Ecto neural progenitor cell (in vitro differentiated cells): ENCODE measurements around the gene MARCHF10.
A peak's percentile ranks its signal among the peaks of the same experiment; 100 is the strongest.

ENCODE experiments used
- DNase-seq: peaks from one replicate; pipeline ENCODE4 v3.0.0-alpha.2; 2018; ENCODE audit warnings: low spot score

The MARCHF10 gene

DNA sequence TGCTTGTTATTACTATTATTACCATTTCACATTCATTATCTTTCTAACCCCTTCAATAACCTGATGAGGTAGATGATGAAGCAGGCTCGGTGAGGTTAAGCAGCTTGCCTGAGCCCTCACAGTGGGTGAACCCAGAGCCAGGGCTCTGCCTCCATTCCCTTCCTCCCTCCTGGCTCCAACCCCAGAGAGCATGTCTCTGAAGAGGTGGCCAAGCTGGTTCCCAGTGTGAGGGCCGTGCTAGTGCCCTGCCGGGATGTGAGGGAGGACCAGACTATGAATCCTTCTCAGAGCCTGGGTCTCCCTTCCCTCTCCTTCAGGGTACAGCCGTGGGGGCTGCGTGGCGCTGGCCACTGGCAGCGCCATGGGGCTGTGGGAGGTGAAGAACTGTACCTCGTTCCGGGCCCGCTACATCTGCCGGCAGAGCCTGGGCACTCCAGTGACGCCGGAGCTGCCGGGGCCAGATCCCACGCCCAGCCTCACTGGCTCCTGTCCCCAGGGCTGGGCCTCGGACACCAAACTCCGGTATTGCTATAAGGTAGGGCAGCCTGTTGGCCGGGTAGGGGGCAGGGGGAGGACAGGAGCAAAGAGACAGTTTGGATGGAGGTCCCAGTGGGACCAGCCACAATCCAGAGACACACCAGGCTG is 131.0 kb downstream of the MARCHF10 start:
- DNase-seq: no peak

DNA sequence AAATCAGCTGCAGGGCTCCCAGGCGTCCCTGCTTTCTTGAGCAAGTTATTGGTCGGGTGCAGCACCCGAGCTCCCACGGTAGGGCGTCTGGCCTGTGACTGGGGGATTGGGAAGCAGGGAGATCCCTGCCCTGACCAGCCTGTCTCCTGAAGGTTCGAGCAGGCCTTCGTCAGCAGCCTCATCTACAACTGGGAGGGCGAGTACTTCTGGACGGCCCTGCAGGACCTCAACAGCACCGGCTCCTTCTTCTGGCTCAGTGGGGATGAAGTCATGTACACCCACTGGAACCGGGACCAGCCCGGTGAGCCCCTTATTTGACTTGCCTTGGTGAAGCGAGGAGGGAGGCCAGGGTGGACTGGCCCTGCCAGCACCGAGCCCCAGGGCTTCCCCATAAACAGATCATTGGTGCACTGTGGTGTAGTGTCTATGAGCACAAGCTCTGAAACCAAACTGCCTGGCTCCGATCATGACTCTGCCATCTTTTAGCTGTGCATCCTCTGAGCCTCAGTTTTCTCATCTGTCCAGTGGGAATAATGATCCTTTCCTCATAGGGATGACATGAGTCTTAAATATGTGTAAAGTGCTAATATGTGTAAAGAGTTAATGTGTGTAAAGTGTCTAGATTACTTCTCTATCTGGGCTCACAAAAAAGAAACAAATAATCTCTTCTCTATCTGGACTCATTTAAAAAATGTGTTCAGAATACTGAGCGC is 131.7 kb downstream of the MARCHF10 start:
- no peak for DNase-seq

DNA sequence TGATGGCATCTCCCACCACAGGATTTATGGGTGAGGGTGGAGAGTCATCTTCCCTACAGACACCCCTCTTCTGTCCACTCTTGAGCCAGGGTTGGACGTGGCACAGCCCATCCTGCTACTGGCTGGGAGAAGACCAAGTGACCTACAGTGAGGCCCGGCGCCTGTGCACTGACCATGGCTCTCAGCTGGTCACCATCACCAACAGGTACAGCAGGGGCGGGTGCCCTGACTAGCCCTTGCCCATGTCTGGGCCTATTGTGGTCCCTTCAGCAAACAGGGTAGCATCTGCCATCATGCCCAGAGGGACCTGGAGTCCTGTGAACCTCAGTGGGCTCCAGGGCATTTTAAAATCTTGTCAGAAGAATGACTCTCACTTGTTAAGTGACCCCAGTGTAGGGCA is 132.4 kb downstream of the MARCHF10 start:
- no peak for DNase-seq

DNA sequence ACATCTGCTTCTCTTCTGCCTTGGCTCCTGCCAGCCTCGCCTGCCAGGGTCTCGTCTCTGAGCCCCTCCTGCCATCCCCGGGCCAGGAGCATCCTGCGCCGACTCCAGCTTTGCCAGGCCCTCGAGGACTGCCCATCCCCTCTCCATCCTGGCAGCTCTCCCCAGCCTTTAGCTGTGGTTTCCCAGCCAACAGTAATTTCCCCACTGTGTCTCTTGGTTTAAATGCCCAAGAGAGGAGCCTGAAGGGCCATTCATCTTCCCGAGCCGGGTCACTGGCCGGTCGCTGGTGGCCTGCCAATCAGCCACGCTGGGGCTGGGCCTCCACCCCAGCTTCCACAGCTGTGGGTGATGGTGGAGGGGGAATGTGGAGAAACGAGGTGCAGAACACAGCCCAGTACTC is 132.9 kb downstream of the MARCHF10 start:
- DNase-seq: no peak

DNA sequence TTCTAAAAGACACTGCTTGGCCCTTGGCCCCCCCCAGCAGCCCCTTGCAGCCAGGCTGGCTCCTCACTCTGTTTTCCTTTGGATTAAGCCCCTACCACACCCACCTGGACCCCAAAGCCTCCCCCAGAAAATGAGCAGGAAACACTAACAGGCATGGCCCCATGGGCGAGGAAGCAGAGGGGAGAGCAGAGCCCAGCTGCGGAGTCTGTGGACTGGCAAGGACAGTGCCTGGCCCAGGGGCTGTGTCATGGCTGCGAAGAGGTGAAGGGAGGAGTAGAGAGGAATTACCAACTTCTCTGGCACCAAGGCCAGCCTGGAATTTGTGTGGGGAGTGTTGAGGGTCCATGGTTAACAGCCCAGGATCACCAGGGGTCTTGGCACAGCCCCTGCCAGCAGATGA is 133.3 kb downstream of the MARCHF10 start:
- no peak for DNase-seq

DNA sequence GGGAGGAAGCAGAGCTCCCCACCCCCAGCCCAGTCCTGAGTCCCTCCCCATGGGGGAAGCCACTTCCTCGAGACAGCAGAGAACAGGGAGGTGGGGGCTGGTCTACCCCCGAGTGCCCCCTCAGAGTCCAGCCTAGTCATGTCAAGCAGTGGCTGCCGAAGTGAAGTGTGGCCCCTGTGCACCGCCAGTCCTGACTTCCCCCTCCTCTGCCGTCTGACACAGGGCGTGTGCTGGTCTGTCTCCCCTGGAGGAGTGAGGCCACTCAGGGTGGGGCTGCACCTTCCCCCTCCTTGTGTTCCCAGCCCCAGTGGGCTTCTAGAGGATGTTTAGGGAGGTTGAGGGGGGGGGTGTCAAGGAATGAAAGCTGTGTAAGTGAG is 133.8 kb downstream of the MARCHF10 start:
- no peak for DNase-seq

DNA sequence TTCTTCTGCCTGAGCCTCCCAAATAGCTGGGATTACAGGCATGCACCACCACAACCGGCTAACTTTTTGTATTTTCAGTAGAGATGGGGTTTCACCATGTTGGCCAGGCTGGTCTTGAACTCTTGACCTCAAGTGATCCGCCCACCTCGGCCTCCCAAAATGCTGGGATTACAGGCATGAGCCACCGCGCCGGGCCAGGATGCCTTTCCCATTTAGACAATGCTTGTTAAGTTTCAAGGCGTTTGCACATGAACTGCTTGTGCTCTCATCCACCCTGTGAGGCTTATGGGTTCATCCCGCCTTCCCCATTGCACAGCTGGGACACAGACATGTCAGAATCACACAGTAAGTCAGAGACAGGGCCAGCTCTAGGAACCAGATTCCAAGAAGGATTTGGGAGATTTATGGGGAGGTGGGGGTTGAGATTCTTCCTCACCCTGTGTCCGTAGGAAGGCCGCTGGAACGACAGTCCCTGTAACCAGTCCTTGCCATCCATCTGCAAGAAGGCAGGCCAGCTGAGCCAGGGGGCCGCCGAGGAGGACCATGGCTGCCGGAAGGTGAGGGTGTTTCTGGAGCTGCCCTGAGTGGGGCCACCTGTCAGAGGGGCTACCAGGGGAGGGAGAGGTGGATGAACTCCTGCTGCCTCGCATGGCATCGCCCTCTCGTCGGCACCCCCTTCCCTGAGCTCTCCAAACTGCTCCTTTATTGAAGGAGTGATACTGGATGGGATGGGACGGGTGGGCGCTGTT is 134.3 kb downstream of the MARCHF10 start:
- no peak for DNase-seq

DNA sequence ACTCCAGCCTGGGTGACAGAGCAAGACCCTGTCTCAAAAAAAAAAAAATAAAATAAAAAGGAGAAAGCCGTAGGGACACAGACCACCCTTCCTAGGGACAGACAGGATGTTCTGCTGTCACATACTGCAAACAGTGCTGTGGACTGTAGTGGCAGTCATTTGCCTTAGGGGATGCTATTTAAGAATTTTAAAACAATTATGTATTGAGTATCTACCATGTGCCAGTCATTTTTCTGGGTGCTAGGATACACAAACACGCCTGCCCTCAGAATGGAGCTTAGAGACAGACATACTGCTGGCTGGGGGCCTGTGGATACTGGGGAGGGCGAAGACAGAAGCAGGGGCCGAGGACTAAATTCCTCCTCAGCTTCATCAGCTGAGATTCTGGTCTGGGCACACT is 135.2 kb downstream of the MARCHF10 start:
- no peak for DNase-seq

DNA sequence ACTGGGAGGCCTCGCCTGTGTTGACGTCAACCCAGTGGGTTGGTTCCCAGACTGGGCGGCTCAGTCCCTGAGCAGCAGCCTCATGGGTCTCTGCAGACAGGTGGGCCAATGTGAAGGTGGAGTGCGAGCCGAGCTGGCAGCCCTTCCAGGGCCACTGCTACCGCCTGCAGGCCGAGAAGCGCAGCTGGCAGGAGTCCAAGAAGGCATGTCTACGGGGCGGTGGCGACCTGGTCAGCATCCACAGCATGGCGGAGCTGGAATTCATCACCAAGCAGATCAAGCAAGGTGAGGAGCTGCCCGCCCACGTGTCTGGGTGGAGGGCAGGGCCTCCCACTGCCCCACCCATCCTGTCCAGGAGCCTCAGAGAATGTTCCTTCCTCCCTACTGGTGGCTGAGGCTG is 136.6 kb downstream of the MARCHF10 start:
- DNase-seq: no peak

DNA sequence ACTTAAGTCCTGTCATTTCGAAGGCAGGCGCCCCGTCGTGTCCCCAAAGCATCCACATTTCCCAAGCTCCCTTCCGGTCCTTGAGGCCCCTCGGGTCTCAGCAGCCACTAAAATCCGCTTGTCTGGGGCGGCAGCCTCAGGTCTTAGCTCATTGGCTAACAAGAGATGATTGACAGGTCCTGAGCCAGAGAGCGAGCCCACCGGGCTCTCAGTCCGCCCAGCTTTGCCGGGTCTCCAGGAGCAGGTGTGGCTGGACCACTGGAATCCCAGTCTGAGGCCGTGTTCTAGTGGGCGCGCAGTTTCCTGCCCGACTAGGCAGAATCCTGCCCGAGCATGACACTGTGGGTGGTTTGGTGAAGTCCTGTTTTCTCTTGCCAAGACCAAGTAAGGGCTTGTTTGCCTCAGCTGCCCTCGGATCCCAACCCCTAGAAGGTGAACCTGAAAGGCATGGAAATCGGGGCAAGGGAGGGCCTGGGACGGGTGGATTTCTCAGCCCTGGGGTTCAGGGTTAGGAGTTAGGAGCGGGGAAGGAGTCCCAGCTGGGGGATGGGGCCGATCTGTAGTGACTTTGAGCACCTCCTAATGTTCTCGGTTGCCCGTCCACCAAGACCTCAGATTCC is 137.8 kb downstream of the MARCHF10 start:
- peak; percentile 78 for DNase-seq

DNA sequence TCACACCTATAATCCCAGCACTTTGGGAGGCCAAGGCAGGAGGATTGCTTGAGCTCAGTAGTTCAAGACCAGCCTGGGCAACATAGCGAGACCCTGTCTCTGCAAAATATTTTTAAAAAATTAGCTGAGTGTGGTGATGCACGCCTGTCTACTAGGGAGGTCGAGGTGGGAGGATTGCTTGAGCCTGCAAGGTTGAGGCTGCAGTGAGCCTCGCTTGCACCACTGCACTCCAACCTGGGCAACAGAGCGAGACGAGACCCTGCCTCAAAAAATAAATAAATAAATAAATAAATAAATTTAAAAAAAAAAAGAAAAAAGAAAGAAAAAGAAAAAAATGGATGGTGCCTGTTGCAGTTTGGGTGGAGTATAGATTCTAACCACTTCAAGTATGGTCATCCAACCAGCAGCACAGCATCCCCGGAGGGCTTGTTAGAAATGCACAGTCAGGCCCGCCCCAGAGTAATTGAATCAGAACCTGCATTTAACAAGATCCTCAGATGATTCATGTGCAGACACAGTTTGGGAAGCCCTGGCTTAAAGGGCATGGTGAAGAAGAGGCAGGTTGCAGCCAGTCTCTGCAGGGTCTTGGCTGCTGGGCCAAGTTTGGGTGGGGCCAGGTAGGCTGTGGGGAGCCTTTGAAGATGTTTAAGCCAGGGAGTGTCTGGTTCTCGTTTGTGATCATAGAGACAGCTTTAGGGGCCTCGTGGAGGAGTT is 139.9 kb downstream of the MARCHF10 start:
- DNase-seq: no peak

DNA sequence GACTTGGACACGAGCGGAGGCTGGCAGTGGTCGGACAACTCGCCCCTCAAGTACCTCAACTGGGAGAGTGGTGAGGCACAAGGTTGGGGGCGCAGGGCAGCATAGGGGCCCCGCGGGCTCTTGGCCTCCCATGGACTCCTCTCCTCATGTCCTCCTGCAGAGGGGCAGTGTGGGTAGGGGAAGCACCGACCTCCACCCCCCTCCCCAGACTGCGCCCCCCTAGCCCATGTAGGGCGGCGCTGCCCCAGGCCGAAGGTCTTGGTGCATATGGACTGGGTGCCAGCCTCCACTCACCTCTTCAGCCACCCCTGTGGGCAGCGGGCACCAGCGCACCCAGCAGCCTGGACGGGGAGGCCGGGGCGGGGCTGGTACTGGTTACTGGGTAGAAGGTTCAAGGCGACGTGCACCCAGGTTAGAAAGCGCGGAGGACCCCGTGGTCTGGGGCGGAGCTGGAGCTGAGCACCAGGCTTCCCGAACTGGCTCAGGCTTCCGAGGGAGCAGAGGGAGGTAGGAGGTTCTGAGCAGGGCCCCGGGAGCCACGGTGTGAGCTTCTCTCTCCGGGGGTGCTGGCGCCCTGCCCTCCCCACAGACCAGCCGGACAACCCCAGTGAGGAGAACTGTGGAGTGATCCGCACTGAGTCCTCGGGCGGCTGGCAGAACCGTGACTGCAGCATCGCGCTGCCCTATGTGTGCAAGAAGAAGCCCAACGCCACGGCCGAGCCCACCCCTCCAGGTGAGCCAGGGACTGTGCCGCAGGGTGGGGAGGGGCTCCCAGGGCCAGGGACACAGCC is 141.1 kb downstream of the MARCHF10 start:
- DNase-seq: no peak

DNA sequence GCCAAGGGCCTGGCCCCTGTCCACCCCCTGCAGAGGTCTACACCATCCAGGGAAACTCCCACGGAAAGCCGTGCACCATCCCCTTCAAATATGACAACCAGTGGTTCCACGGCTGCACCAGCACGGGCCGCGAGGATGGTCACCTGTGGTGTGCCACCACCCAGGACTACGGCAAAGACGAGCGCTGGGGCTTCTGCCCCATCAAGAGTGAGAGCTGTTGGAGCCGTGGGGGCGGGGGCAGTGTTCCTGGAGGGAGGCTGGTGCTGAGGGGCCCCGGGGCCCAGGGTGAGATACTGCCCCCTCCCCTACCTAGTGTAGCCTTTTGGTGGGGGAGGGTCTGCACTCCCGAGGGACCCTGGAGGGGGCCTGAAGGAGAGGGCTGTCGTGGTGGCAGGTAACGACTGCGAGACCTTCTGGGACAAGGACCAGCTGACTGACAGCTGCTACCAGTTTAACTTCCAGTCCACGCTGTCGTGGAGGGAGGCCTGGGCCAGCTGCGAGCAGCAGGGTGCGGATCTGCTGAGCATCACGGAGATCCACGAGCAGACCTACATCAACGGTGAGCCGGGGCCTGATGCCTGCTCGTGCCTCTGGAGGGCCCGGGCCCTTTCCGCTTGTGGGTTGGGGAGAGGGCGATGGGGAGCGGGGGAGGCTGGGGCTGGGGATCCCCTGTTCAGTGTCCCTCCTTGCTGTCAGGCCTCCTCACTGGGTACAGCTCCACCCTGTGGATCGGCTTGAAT is 141.9 kb downstream of the MARCHF10 start:
- DNase-seq: no peak

DNA sequence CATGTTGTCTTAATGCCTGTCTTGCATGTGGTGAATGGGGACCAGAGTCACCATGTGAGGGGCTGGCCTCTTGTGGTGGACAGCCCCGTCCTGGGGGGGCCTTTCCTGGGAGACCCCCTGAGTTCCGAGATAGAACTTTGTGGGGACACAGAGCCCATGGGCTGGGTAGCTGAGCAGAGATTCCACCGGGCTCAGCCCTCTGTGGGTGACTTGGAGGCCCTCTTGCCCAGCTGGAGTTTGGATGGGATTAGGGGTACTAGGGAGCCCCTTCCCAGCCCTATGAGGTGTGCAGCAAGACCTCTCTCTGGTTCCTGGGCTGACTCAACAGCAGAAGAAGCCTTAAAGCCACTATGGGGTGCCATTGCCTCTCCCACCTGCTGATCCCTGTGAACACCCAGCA is 142.5 kb downstream of the MARCHF10 start:
- no peak for DNase-seq

DNA sequence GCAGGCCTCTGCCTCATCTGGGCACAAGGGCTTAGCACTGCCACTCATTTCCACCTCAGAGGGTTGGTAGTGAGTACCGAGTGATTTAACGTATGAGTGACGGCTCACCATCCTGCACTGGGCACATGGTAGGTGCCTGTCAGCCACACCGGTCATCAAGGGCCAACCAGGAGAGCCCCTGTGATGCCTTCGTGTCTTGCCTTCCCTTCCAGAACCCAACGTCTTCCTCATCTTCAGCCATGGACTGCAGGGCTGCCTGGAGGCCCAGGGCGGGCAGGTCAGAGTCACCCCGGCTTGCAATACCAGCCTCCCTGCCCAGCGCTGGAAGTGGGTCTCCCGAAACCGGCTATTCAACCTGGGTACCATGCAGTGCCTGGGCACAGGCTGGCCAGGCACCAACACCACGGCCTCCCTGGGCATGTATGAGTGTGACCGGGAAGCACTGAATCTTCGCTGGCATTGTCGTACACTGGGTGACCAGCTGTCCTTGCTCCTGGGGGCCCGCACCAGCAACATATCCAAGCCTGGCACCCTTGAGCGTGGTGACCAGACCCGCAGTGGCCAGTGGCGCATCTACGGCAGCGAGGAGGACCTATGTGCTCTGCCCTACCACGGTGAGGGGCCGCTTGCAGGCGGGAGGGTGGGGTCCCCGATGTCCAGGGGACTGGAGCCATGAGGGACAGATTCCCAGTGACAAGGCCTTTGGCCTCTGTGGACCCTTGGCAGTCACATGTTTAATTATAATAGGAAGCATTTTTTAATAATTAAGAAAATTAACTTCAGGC is 143.6 kb downstream of the MARCHF10 start:
- DNase-seq: no peak

DNA sequence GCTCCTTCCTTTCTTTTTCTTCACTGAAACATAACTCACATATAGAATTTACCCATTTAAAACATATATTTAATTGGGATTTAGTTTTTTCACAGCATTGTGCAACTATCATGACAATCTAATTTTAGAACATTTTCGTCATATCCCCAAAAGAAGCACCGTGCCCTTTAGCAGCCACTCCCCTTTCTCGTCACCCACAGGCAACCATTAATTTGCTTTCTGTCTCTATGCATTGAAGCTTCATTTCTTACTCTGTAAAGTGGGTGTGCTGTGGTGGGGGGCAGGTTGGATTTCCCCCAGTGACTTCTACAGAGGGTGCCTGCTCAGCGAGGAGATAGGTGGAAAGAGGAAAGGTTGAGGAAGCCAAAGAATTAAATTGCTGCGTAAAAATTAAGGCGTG is 144.8 kb downstream of the MARCHF10 start:
- no peak for DNase-seq

DNA sequence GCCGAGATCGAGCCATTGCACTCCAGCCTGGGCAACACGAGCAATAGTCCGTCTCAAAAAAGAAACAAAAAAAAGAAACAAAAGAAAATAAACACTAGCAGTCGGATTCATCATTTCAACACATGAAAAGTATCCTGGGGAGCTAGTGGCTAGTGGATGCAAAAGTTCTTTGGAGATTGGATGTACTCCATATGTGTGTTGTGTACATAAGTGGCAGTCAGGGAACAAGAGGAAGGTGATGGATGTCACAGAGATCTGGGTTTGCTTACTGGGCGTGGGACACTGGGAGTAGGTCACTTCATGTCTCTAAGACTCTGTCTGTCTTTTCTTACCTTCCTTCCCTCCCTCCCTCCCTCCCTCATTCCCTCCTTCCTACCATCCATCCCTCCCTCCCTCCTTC is 145.3 kb downstream of the MARCHF10 start:
- no peak for DNase-seq

DNA sequence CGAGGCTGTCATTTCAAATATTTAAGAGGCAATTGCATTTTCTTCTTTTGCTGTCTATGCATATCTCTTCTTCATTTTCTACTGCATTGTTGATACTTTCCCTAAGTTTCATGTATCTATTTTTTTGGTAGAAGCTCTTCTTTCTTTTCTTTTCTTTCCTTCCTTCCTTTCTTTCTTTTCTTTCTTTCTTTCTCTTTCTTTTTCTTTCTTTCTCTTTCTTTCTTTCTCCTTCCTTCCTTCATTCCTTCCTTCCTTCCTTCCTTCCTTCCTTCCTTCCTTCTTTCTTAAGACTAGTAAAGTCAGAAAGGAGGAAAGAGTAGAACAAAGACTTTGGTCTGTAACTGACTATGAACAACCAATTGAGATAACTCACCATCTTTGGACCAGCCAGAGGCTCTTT is 146.8 kb downstream of the MARCHF10 start:
- no peak for DNase-seq

DNA sequence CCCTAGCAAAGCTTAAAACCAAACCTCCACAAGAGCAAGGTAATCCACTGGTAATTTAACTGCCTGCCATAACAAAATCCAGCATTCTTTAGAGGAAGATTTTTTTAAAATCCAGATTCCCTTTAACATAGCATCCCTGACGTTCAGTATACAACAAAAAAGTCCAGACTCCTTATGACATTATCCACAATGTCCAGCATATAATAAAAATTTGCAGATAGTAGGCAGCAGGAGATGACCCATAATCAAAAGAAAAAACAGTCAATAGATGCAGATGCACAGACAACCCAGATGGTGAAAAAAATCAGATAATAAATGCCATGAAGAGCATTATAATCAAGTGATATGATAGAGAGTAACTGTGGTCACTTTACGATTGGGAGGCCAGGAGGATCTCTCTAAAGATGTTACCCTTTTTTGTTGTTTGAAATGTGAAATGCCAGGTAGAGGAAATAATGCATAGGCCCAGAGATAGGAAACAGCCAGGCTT is 147.4 kb downstream of the MARCHF10 start:
- no peak for DNase-seq
